GM23338 (cell line): ENCODE results near the gene CRYAB. TPM values are rescaled to one million over a fixed set of nuclear protein-coding genes. Genes with fewer than 3 reads are reported as not detected.

Experiments used
- ATAC-seq: fragments of 200-7000 bp; cut with Tn5 transposase; 3 replicates; pipeline ENCODE4 v1.9.1; 2020
- DNase-seq: peaks from one replicate; pipeline ENCODE4 v3.0.0-alpha.2; 2015; ENCODE audit warnings: low spot score
- H2AFZ ChIP-seq: fragments of 200-600 bp; sonication (generic); 2 replicates; pipeline ENCODE4 v1.8.0; 2016; ENCODE audit warnings: antibody characterized with exemption, mild to moderate bottlenecking, moderate library complexity
- H3F3A ChIP-seq: fragments of 200-600 bp; sonication (generic); replicated peaks from 2 replicates; pipeline ENCODE4 v1.8.0; 2017; ENCODE audit warnings: antibody characterized with exemption, mixed run types, low read depth
- H3K27ac ChIP-seq: fragments of 200-600 bp; sonication (generic); 2 replicates; pipeline ENCODE4 v1.6.1; 2016; ENCODE audit warnings: low read depth
- H3K27me3 ChIP-seq: fragments of 200-600 bp; sonication (generic); 2 replicates; pipeline ENCODE4 v1.8.0; 2016; ENCODE audit warnings: mild to moderate bottlenecking, mixed run types, moderate library complexity; ENCODE audit not compliant: insufficient read depth
- H3K36me3 ChIP-seq: fragments of 200-600 bp; sonication (generic); 2 replicates; pipeline ENCODE4 v1.8.0; 2016; ENCODE audit warnings: mild to moderate bottlenecking; ENCODE audit not compliant: insufficient read depth
- H3K4me1 ChIP-seq: fragments of 200-600 bp; sonication (generic); 2 replicates; pipeline ENCODE4 v1.8.0; 2016; ENCODE audit warnings: mild to moderate bottlenecking, moderate library complexity; ENCODE audit not compliant: insufficient read depth
- H3K4me2 ChIP-seq: fragments of 200-600 bp; sonication (generic); 2 replicates; pipeline ENCODE4 v1.7.1; 2017; ENCODE audit warnings: mixed run types
- H3K4me3 ChIP-seq: fragments of 200-600 bp; sonication (generic); 2 replicates; pipeline ENCODE4 v1.6.1; 2016; ENCODE audit warnings: mixed run types
- H3K79me2 ChIP-seq: fragments of 200-600 bp; sonication (generic); replicated peaks from 2 replicates; pipeline ENCODE4 v1.8.0; 2017; ENCODE audit warnings: mild to moderate bottlenecking; ENCODE audit not compliant: insufficient read depth
- H3K9me2 ChIP-seq: fragments of 200-600 bp; sonication (generic); 2 replicates; pipeline ENCODE4 v1.8.0; 2017; ENCODE audit not compliant: insufficient read depth
- H4K20me1 ChIP-seq: fragments of 200-600 bp; sonication (generic); replicated peaks from 2 replicates; pipeline ENCODE4 v1.8.0; 2017; ENCODE audit warnings: mild to moderate bottlenecking; ENCODE audit not compliant: insufficient read depth
- H3K27ac Mint-ChIP-seq: 2 replicates; pipeline ENCODE4 v1.8.0; 2020; ENCODE audit warnings: inconsistent platforms, mild to moderate bottlenecking, moderate library complexity, mixed read lengths
- H3K27me3 Mint-ChIP-seq: 3 replicates; pipeline ENCODE4 v1.8.0; 2022; ENCODE audit warnings: low read depth, mild to moderate bottlenecking, moderate library complexity, mixed read lengths, inconsistent platforms; ENCODE audit not compliant: insufficient read depth, poor library complexity
- H3K36me3 Mint-ChIP-seq: 3 replicates; pipeline ENCODE4 v1.8.0; 2021; ENCODE audit warnings: low read depth, mild to moderate bottlenecking, inconsistent platforms, moderate library complexity, mixed read lengths
- H3K4me1 Mint-ChIP-seq: 3 replicates; pipeline ENCODE4 v1.8.0; 2020; ENCODE audit warnings: mild to moderate bottlenecking, inconsistent platforms, mixed read lengths
- H3K4me3 Mint-ChIP-seq: 3 replicates; pipeline ENCODE4 v1.8.0; 2021; ENCODE audit warnings: moderate library complexity, mild to moderate bottlenecking, inconsistent platforms, mixed read lengths
- H3K9me3 Mint-ChIP-seq: 3 replicates; pipeline ENCODE4 v1.8.0; 2020; ENCODE audit warnings: moderate library complexity, mild to moderate bottlenecking, inconsistent platforms, mixed read lengths
- CREB1 ChIP-seq: fragments of 250-450 bp; sonication (Bioruptor Pico); IDR thresholded peaks from 2 replicates; pipeline ENCODE4 v1.5.0; 2020; ENCODE audit warnings: low read depth, mild to moderate bottlenecking, moderate library complexity
- EZH2 ChIP-seq: fragments of 200-600 bp; sonication (generic); IDR thresholded peaks from one replicate; pipeline ENCODE4 v1.8.0; 2017; ENCODE audit warnings: antibody characterized with exemption, mild to moderate bottlenecking, low read depth; ENCODE audit not compliant: unreplicated experiment
- EZH2phosphoT487 ChIP-seq: fragments of 200-600 bp; sonication (generic); IDR thresholded peaks from one replicate; pipeline ENCODE4 v1.8.1; 2018; ENCODE audit warnings: antibody characterized with exemption; ENCODE audit not compliant: unreplicated experiment
- JUNB ChIP-seq: IDR thresholded peaks from one replicate; pipeline ENCODE4 v1.6.1; 2016; ENCODE audit warnings: antibody characterized with exemption; ENCODE audit not compliant: unreplicated experiment
- NANOG ChIP-seq: IDR thresholded peaks from 2 replicates; pipeline ENCODE4 v1.6.1; 2016; ENCODE audit warnings: antibody characterized with exemption, borderline replicate concordance
- POLR2AphosphoS5 ChIP-seq: IDR thresholded peaks from 2 replicates; pipeline ENCODE4 v1.6.1; 2016; ENCODE audit warnings: antibody characterized with exemption, low read depth
- REST ChIP-seq: IDR thresholded peaks from one replicate; pipeline ENCODE4 v1.6.1; 2018; ENCODE audit warnings: antibody characterized with exemption; ENCODE audit not compliant: unreplicated experiment
- STAT1 ChIP-seq: IDR thresholded peaks from one replicate; pipeline ENCODE4 v1.6.1; 2016; ENCODE audit warnings: antibody characterized with exemption; ENCODE audit not compliant: unreplicated experiment
- ZNF114 ChIP-seq: fragments of 250-450 bp; sonication (Bioruptor Pico); IDR thresholded peaks from 2 replicates; pipeline ENCODE4 v1.5.0; 2020; ENCODE audit warnings: mild to moderate bottlenecking, moderate library complexity
- ZNF331 ChIP-seq: fragments of 250-450 bp; sonication (Bioruptor Pico); IDR thresholded peaks from 2 replicates; pipeline ENCODE4 v1.5.0; 2020; ENCODE audit warnings: low read depth, mild to moderate bottlenecking, moderate library complexity
- ZNF462 ChIP-seq: fragments of 250-450 bp; sonication (Bioruptor Pico); IDR thresholded peaks from 2 replicates; pipeline ENCODE4 v1.5.0; 2020; ENCODE audit warnings: mild to moderate bottlenecking, moderate library complexity
- polyA plus RNA-seq: library from polyadenylated mRNA; unstranded; fragments of >200 nt; fragmentation: Nextera tagmentation; extraction: Ambion mirVana; gene quantifications from 2 replicates; pipeline ENCODE4 v1.2.1, GENCODE V29; 2016
- total RNA-seq: library from RNA; depleted of rRNA; stranded (reverse); fragments of >200 nt; shearing (Covaris generic); gene quantifications from 2 replicates; pipeline ENCODE4 v1.2.3, GENCODE V29; 2014
- TF ChIP-seq, protein P1 (sequence below), 2 experiments: fragments of 200-600 bp in 1 of 2; sonication (generic) in 1 of 2; conservative IDR thresholded peaks; 2 replicates each; pipeline versions ENCODE4 v1.5.1 to v1.6.1; 2016 to 2017; ENCODE audit warnings: antibody characterized with exemption in 2 of 2, low read depth in 2 of 2, mild to moderate bottlenecking in 2 of 2, moderate library complexity in 1 of 2
- TF ChIP-seq, protein P2 (sequence below): IDR thresholded peaks from 2 replicates; pipeline ENCODE4 v1.6.1; 2016; ENCODE audit warnings: antibody characterized with exemption

The CRYAB gene
- total and polyA plus RNA-seq, 2 experiments from 2014 or later = 6.1 to 9.6 TPM

DNA sequence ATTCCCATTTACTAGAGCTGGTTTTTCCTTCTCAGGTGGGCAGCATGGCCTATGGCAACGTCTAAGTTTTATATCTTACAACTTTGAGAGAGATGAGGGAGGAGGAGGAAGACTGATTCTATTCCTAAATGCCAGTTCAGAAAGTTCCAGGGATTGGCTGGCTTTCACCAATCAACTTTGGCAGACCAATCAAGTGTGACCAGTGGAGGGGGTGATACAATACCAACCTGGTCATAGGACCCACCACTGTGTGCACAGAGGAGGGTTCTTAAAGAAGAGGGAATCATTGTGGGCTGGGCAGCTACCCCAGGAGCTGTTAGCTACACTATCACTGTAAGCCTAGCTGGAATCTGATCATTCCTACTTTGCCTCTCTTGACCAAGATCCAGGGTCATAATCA, 33.6 kb upstream of the CRYAB start:
- H3K27me3 ChIP-seq = no peaks in the 10 kb centered on the region
- H3F3A ChIP-seq = no peaks in the 10 kb centered on the region
- DNase-seq = no peak
- H2AFZ ChIP-seq = no peak overlapping the region
- H3K4me3 Mint-ChIP-seq = no peak overlapping the region
- H3K9me2 ChIP-seq = no peaks in the 10 kb centered on the region
- peaks cover 3% of the 10 kb centered on the region for H3K27me3 Mint-ChIP-seq
- no peaks in the 10 kb centered on the region for H3K9me3 Mint-ChIP-seq
- H3K4me1 Mint-ChIP-seq = peaks cover 13% of the 10 kb centered on the region; the same call in 2 of the 3 replicates
- no peaks in the 10 kb centered on the region for H3K4me1 ChIP-seq
- H3K4me2 ChIP-seq = no peak overlapping the region
- H3K36me3 Mint-ChIP-seq = no peaks in the 10 kb centered on the region; the same call in 2 of the 3 replicates
- H3K79me2 ChIP-seq = peaks cover 6% of the 10 kb centered on the region; the same call in 1 of the 2 replicates
- no peak overlapping the region for H3K27ac Mint-ChIP-seq
- no peak for TF ChIP-seq ZNF114
- TF ChIP-seq POLR2AphosphoS5 = no peak
- TF ChIP-seq ZNF462 (CRISPR knock-in tag) = no peak
- TF ChIP-seq EZH2phosphoT487 = no peak
- no peak for TF ChIP-seq CREB1 (CRISPR knock-in tag)
- no peak for TF ChIP-seq STAT1
- no peak for TF ChIP-seq REST
- TF ChIP-seq, protein P1, sequence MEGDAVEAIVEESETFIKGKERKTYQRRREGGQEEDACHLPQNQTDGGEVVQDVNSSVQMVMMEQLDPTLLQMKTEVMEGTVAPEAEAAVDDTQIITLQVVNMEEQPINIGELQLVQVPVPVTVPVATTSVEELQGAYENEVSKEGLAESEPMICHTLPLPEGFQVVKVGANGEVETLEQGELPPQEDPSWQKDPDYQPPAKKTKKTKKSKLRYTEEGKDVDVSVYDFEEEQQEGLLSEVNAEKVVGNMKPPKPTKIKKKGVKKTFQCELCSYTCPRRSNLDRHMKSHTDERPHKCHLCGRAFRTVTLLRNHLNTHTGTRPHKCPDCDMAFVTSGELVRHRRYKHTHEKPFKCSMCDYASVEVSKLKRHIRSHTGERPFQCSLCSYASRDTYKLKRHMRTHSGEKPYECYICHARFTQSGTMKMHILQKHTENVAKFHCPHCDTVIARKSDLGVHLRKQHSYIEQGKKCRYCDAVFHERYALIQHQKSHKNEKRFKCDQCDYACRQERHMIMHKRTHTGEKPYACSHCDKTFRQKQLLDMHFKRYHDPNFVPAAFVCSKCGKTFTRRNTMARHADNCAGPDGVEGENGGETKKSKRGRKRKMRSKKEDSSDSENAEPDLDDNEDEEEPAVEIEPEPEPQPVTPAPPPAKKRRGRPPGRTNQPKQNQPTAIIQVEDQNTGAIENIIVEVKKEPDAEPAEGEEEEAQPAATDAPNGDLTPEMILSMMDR (conservative IDR thresholded peaks at IDR 0.05; ENCODE audit: low read depth in 2 of 2) = no peak
- TF ChIP-seq, protein P2, sequence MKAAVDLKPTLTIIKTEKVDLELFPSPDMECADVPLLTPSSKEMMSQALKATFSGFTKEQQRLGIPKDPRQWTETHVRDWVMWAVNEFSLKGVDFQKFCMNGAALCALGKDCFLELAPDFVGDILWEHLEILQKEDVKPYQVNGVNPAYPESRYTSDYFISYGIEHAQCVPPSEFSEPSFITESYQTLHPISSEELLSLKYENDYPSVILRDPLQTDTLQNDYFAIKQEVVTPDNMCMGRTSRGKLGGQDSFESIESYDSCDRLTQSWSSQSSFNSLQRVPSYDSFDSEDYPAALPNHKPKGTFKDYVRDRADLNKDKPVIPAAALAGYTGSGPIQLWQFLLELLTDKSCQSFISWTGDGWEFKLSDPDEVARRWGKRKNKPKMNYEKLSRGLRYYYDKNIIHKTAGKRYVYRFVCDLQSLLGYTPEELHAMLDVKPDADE = no peak
- TF ChIP-seq EZH2 = no peak
- TF ChIP-seq NANOG = no peak
- no peak for TF ChIP-seq ZNF331 (CRISPR knock-in tag)
- no peak for TF ChIP-seq JUNB
- H4K20me1 ChIP-seq = no peaks in the 10 kb centered on the region; the same call in 1 of the 2 replicates
- no peak overlapping the region for H3K4me3 ChIP-seq
- no peak overlapping the region for H3K27ac ChIP-seq
- no peaks in the 10 kb centered on the region for H3K36me3 ChIP-seq
- ATAC-seq = peak; percentile 55
